GM19328 (cell line): Measurements from ENCODE around the gene B4GALNT4.
"Not testable (repeated sequence)": the region's sequence is repeated elsewhere in the genome, so short reads cannot be mapped to it uniquely, and the experiment has no call there.

ENCODE experiments used
- ATAC-seq: cut with Tn5 transposase; IDR thresholded peaks from one replicate; pipeline ENCODE4 v1.9.1; 2021; ENCODE audit warnings: mild to moderate bottlenecking, moderate library complexity; ENCODE audit not compliant: unreplicated experiment

B4GALNT4 gene

GRCh38 chr11:418343-419247 is 49.3 kb downstream of the B4GALNT4 start:
- no peak for ATAC-seq

DNA sequence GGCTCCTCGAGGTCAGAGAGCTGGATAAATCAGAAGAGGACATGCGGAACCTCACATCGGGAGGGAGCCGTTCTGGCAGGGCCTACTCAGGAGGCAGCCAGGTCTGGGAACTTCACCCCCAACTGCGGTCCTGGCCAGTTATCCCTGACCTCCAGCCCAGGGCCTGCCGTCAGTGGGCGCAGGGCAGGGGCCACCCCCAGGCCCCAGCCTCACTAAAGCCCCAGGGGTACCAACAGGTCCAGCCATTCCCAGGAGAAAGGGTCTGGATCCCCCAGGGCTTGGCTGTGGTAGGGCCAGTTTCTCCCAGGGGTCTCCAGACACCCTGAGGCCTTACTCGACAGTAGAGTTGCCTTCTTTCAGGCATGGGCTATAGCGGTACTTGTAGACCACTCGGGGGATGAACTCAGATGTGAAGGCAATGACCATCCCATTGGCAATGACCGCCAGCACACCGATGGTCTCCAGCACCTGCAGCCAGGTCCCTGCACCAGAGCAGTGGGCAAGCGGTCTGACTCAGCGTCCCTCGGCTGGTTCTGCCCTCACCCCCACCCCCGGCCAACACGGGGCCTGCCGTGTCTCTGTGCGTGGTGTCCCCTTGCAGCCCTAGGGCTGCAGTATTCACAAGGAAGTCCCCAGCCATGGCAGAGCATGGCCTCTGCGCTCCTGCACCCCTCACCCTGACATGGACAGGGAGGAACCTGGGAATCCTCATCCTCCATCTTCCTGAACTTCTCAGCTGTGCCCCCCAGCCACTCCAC is 50.1 kb downstream of the B4GALNT4 start:
- ATAC-seq, result no peak

DNA sequence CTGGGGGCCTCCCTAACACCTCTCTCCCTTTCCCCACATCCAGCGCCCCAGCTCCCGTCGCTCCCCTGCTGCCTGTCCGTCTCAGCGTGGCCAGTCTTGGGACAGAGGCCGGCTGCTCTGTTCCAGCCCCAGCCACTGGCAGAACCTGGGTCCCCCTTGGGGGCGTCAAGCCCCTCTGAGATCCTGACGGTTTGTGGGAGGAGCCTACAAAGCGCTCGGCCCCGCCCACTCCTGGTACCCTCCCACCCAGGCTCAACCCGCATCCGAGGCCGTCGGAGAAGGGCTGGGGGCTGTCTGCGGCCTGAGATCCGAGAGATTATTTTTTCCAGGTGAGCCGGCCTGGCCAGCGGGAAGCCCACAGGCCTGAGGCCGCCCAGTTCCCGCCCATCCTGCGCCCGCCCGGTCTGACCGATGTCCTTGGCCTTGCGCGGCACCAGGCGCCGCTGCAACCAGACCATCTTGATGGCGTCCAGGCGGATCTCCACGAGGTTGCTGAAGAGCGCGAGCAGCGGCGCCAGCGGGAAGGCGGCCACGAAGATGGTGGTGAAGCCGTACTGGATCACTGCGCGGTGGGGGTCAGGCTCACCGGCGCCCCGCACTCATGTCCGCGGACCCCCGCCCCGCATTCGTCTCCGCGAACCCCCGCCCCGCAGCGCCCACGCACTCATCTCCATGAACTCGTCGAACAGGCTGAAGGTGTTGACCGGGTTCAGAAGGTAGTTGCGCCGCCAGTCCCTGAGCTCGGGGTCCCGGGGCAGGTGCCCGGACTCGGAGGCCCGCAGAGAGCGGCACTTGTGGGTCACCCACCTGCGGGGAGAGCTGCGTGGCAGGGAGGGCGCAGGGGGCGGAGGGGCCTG is 51.0 kb downstream of the B4GALNT4 start:
- no peak for ATAC-seq

DNA sequence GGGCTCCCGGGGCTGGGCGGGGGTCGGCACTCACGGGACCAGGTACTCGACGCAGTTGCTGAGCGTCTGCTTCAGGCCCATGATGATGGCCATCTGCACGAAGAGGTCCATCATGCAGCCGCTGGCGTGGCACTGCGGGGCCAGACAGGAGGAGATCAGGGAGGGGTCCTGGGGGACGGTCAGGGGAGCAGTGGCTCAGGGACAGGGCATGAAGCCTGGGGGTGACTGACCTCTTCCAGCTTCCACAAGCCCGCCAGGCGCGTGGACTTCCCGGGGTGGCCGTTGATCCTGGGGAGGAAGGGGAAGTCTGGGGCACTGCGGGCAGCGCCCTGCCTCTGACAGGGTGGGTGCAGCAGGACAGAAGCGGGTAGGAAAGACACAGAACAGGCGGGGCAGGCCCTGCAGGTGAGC is 51.6 kb downstream of the B4GALNT4 start:
- ATAC-seq, result no peak

DNA sequence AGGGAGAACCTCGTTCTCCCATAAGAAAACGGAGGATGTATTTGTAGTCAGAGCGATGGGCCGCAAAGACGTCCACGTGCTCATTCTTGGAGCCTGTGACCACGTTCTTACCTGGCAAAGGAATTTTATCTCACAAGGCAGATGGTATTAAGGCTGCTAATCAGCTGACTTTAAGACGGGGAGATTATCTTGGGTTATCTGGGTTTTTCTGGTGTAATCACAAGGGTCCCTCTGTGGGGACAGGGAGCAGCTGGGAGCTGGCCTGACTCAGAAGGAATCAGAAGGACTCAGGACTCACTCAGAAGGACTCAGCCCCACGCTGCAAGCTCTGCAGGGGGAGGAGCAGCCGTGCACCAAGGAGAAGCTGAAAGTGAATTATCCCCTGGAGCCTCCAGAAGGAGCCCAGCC is 53.0 kb downstream of the B4GALNT4 start:
- ATAC-seq, result no peak

- no peak for ATAC-seq
These were observed 54.9 kb downstream of the B4GALNT4 start for GRCh38 chr11:424232-424631.

DNA sequence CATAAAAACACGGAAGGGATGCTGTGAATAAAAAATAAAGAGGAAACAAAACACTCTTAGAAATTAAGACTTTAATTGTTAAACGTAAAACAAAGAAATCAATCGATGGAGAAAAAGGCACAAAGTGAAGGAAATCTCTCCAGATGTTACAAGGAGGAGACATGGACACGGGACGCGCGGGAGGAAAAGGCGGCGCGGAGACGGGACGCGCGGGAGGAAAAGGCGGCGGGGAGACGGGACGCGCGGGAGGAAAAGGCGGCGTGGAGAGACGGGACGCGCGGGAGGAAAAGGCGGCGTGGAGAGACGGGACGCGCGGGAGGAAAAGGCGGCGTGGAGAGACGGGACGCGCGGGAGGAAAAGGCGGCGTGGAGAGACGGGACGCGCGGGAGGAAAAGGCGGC is 55.5 kb downstream of the B4GALNT4 start:
- ATAC-seq, result not testable (repeated sequence)

DNA sequence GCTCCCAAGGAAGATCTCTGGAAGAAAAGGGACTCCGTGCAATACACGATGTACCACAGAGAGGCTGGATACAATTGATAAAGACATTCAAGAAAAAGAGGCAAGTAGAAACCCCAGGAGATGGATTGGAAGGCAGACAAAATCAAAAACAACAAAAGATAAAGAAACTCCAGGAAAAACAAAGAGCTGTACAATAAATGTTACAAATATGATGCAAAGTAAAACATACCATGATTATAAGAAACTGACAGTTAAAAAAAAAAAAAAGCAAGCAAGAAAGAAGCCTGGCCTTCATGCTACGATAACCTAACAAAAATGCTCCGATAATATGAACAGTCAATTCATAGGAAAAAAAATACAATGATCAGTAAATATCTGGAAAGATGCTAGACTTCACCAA is 56.0 kb downstream of the B4GALNT4 start:
- ATAC-seq, result no peak

- ATAC-seq, result no peak
These were observed 57.6 kb downstream of the B4GALNT4 start for GRCh38 chr11:426851-427250.

- ATAC-seq, result no peak
These were observed 59.0 kb downstream of the B4GALNT4 start for GRCh38 chr11:428295-428694.

DNA sequence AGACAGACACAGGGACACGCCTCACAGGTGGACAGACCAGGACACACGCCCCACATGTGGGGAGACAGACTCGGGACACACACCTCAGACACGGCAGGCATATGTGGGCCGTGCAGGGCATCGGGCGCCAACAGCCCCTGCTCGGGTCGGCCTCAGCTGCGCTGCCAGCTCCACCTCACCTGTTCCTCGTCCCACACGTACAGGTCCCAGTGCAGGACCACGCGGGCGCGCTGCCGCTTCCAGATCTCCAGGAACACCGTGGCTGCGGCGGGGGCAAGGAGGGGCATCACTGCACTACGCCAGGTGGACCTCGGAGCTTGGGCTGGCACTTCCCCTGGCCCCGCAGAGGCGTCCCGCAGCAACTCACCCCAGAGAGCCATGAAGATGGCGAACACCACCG is 60.1 kb downstream of the B4GALNT4 start:
- no peak for ATAC-seq

DNA sequence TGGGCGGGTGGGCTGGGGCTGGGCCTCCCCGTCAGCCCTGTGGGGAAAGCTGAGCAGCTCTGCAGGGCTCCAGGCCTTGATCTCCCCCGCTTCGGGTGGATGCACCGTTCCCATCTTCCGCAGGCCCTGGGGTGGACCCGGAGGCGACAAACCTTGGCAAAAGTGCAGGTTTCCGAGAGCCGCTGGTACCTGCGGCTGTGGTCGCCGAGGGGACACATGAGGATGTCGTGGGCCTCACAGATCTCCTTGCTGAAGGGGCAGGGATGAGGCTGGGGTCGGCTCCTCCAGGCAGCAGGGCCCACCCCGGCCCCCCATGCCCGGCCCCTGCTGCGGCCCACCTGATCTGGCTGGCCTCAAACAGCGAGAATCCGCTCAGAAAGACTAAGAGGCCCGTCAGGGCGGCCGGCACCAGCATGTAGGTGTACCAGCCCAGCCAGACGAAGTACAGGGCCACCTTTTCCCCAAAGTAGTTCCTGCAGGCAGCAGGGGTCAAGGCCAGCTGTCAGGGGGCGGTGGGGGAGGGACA is 60.7 kb downstream of the B4GALNT4 start:
- ATAC-seq, result no peak
